ENCODE results near the gene NPAS1. TPM values are rescaled to one million over a fixed set of nuclear protein-coding genes. Genes with fewer than 3 reads are reported as not detected.

Gene NPAS1
- total RNA-seq, 1 donor from 2014 or later = 3.6 TPM

DNA sequence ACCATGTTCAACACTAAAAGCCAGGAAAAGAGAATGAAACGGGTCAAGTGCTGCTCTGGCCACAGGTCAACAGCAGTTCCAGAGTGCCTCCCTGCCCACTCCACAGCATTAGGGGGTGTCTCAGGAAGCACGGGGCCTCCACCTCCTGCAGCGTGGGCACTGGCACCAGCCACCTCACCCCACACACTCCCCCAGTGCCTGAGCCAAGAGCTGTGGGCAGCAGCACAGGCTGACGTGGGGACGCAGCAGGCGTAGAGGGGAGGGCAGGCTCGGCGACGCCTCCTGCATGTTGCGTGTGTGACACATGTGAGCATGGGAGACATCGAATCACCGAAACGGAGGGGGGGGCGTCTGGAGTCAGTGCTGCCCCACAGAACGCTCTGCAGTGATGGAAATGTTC lies 50.2 kb downstream of the NPAS1 start:
- no peaks in the 10 kb centered on the region for H3K9me3 Mint-ChIP-seq (ENCODE audit: unreplicated experiment)
- H3K27me3 Mint-ChIP-seq (ENCODE audit: low read depth, unreplicated experiment) = no peaks in the 10 kb centered on the region
- Histone ChIP-seq H3K27me3 (ENCODE audit: insufficient read depth, low read length) (no peaks in the 10 kb centered on the region), H3K9ac (ENCODE audit: low read length) (no peak overlapping the region), H3K27ac (ENCODE audit: low read depth, low read length) (no peak overlapping the region), H2AFZ (ENCODE audit: low read depth, low read length) (no peak overlapping the region), H3K4me2 (ENCODE audit: low read length) (no peak overlapping the region), H3K36me3 (ENCODE audit: insufficient read depth, low read length) (peaks cover 21% of the 10 kb centered on the region), H3K79me2 (ENCODE audit: insufficient read depth, low read length) (peaks cover 29% of the 10 kb centered on the region), H4K20me1 (ENCODE audit: insufficient read depth, low read length) (peaks cover 67% of the 10 kb centered on the region), H3K9me3 (ENCODE audit: insufficient read depth, low read depth, low read length) (no peaks in the 10 kb centered on the region), H3K4me3 (ENCODE audit: insufficient read depth, low read depth, low read length) (no peak overlapping the region), H3K4me1 (ENCODE audit: insufficient read depth, low read length) (no peaks in the 10 kb centered on the region)
- H3K36me3 Mint-ChIP-seq (ENCODE audit: low read depth, unreplicated experiment) = peaks cover 7% of the 10 kb centered on the region
- FAIRE-seq = no peak
- H3K4me3 Mint-ChIP-seq (ENCODE audit: unreplicated experiment) = no peak overlapping the region
- no peaks in the 10 kb centered on the region for H3K4me1 Mint-ChIP-seq (ENCODE audit: low read depth, unreplicated experiment)
- DNase-seq (ENCODE audit: low read depth) = no peak
- H3K27ac Mint-ChIP-seq (ENCODE audit: unreplicated experiment) = no peak overlapping the region
- TF ChIP-seq EZH2 (IDR thresholded peaks at IDR 0.05; ENCODE audit: insufficient read depth, low read length) = no peak
- TF ChIP-seq, protein P1, sequence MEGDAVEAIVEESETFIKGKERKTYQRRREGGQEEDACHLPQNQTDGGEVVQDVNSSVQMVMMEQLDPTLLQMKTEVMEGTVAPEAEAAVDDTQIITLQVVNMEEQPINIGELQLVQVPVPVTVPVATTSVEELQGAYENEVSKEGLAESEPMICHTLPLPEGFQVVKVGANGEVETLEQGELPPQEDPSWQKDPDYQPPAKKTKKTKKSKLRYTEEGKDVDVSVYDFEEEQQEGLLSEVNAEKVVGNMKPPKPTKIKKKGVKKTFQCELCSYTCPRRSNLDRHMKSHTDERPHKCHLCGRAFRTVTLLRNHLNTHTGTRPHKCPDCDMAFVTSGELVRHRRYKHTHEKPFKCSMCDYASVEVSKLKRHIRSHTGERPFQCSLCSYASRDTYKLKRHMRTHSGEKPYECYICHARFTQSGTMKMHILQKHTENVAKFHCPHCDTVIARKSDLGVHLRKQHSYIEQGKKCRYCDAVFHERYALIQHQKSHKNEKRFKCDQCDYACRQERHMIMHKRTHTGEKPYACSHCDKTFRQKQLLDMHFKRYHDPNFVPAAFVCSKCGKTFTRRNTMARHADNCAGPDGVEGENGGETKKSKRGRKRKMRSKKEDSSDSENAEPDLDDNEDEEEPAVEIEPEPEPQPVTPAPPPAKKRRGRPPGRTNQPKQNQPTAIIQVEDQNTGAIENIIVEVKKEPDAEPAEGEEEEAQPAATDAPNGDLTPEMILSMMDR (IDR thresholded peaks at IDR 0.05; ENCODE audit: insufficient read depth, low read depth, low read length) = no peak

DNA sequence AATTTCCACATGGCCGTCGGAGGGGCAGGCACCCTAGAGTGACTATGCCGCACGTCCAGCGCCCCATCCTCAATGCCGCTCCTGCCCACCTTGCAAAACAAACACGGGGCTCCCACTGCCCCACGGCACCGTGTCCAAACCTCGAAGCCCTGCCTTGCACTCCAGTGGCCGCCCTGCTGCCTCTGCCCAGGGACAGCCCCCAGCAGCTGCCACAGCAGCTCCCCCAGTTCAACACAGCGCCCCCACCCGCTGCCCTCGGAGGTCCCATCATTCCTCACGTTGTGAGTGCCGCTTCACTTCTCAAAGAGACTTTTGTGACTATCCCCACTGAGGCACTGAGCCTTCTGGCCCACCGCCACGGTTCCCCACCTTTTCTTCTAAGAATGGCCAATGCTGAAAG lies 51.1 kb downstream of the NPAS1 start:
- peaks cover 18% of the 10 kb centered on the region for H3K36me3 ChIP-seq (ENCODE audit: insufficient read depth, low read length)
- no peaks in the 10 kb centered on the region for H3K9me3 Mint-ChIP-seq (ENCODE audit: unreplicated experiment)
- DNase-seq (ENCODE audit: low read depth) (no peak), FAIRE-seq (no peak)
- H3K27ac Mint-ChIP-seq (ENCODE audit: unreplicated experiment) = no peak overlapping the region
- no peaks in the 10 kb centered on the region for H3K27me3 Mint-ChIP-seq (ENCODE audit: low read depth, unreplicated experiment)
- no peak overlapping the region for H3K4me2 ChIP-seq (ENCODE audit: low read length)
- H3K4me3 Mint-ChIP-seq (ENCODE audit: unreplicated experiment) = no peak overlapping the region
- H3K9me3 ChIP-seq (ENCODE audit: insufficient read depth, low read depth, low read length) = no peaks in the 10 kb centered on the region
- no peak overlapping the region for H3K27ac ChIP-seq (ENCODE audit: low read depth, low read length)
- no peak overlapping the region for H3K4me3 ChIP-seq (ENCODE audit: insufficient read depth, low read depth, low read length)
- H3K4me1 ChIP-seq (ENCODE audit: insufficient read depth, low read length) = no peaks in the 10 kb centered on the region
- H3K27me3 ChIP-seq (ENCODE audit: insufficient read depth, low read length) = no peaks in the 10 kb centered on the region
- H3K4me1 Mint-ChIP-seq (ENCODE audit: low read depth, unreplicated experiment) = no peaks in the 10 kb centered on the region
- no peak overlapping the region for H3K9ac ChIP-seq (ENCODE audit: low read length)
- H3K36me3 Mint-ChIP-seq (ENCODE audit: low read depth, unreplicated experiment) = peaks cover 10% of the 10 kb centered on the region
- no peak overlapping the region for H2AFZ ChIP-seq (ENCODE audit: low read depth, low read length)
- TF ChIP-seq EZH2 (IDR thresholded peaks at IDR 0.05; ENCODE audit: insufficient read depth, low read length) = no peak
- TF ChIP-seq, protein P1 (IDR thresholded peaks at IDR 0.05; ENCODE audit: insufficient read depth, low read depth, low read length) = no peak
- peaks cover 39% of the 10 kb centered on the region for H3K79me2 ChIP-seq (ENCODE audit: insufficient read depth, low read length)
- peaks cover 67% of the 10 kb centered on the region for H4K20me1 ChIP-seq (ENCODE audit: insufficient read depth, low read length)

DNA sequence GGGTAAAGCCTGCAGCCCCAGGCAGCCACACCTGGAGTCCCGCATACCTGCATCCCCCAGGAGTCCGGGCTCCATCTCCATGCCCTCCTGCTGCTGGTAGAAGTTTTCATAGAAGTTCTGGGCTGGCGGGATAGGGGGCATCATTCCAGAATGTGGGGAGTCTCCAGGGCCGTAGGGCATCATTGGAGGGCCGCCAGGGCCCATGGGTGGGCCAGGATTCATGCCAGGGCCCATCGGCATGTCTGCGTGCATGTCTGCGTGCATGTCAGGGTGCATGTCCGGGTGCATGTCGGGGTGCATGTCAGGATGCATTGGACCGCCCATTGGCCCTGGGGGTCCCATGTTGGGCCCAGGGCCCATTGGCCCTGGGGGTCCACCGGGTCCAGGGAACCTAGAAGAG lies 52.1 kb downstream of the NPAS1 start:
- no peak overlapping the region for H2AFZ ChIP-seq (ENCODE audit: low read depth, low read length)
- no peak for DNase-seq (ENCODE audit: low read depth)
- H3K27ac ChIP-seq (ENCODE audit: low read depth, low read length) = no peak overlapping the region
- H3K9me3 ChIP-seq (ENCODE audit: insufficient read depth, low read depth, low read length) = no peaks in the 10 kb centered on the region
- H3K9ac ChIP-seq (ENCODE audit: low read length) = no peak overlapping the region
- H3K79me2 ChIP-seq (ENCODE audit: insufficient read depth, low read length) = peaks cover 47% of the 10 kb centered on the region
- Mint-ChIP-seq H3K4me1 (ENCODE audit: low read depth, unreplicated experiment) (no peaks in the 10 kb centered on the region), H3K9me3 (ENCODE audit: unreplicated experiment) (no peaks in the 10 kb centered on the region), H3K27ac (ENCODE audit: unreplicated experiment) (no peak overlapping the region), H3K36me3 (ENCODE audit: low read depth, unreplicated experiment) (peaks cover 14% of the 10 kb centered on the region), H3K4me3 (ENCODE audit: unreplicated experiment) (no peak overlapping the region), H3K27me3 (ENCODE audit: low read depth, unreplicated experiment) (no peaks in the 10 kb centered on the region)
- H3K4me1 ChIP-seq (ENCODE audit: insufficient read depth, low read length) = no peaks in the 10 kb centered on the region
- H3K4me2 ChIP-seq (ENCODE audit: low read length) = no peak overlapping the region
- FAIRE-seq = no peak
- peaks cover 73% of the 10 kb centered on the region for H4K20me1 ChIP-seq (ENCODE audit: insufficient read depth, low read length)
- no peak overlapping the region for H3K4me3 ChIP-seq (ENCODE audit: insufficient read depth, low read depth, low read length)
- no peak for TF ChIP-seq EZH2 (IDR thresholded peaks at IDR 0.05; ENCODE audit: insufficient read depth, low read length)
- TF ChIP-seq, protein P1 (IDR thresholded peaks at IDR 0.05; ENCODE audit: insufficient read depth, low read depth, low read length) = no peak
- peaks cover 12% of the 10 kb centered on the region for H3K36me3 ChIP-seq (ENCODE audit: insufficient read depth, low read length)
- H3K27me3 ChIP-seq (ENCODE audit: insufficient read depth, low read length) = no peaks in the 10 kb centered on the region

All from astrocyte (in vitro differentiated cells and primary cell).